HEK293 (cell line): ENCODE measurements around the gene SH3BGR.

Experiments
- CTCF ChIA-PET: fragments of 350-600 bp; formaldehyde crosslinking; extraction: SDS; loops from one replicate; lab custom pipeline; 2021; ENCODE audit warnings: antibody characterized with exemption; lab: Yijun Ruan, JAX
- POLR2A ChIA-PET: fragments of 300-600 bp; formaldehyde crosslinking; extraction: SDS; loops from one replicate; lab custom pipeline; 2020; ENCODE audit warnings: antibody characterized with exemption, inconsistent platforms; lab: Yijun Ruan, JAX
- H3K27ac ChIP-seq: fragments of 200-500 bp; sonication (Bioruptor generic); 2 replicates; pipeline ENCODE4 v1.5.1; 2014; ENCODE audit warnings: low read depth, low read length, control low read depth, inconsistent platforms; ENCODE audit errors: extremely low read depth
- H3K36me3 ChIP-seq, 2 experiments: fragments of 200-500 bp in 1 of 2; sonication (Bioruptor generic) in 1 of 2; 1 replicate in 1 of 2; 2 replicates in 1 of 2; pipeline ENCODE4 v1.5.1; 2014 to 2017; ENCODE audit warnings: inconsistent platforms in 2 of 2, low read length in 2 of 2; ENCODE audit not compliant: control insufficient read depth in 2 of 2, insufficient read depth in 1 of 2
- H3K4me1 ChIP-seq: fragments of 200-500 bp; sonication (Bioruptor generic); 2 replicates; pipeline ENCODE4 v1.5.1; 2014; ENCODE audit warnings: mild to moderate bottlenecking, low read length, inconsistent platforms; ENCODE audit not compliant: control insufficient read depth, insufficient read depth
- H3K4me3 ChIP-seq: 2 replicates; pipeline ENCODE4 v1.5.1; 2011; ENCODE audit warnings: low read depth, mild to moderate bottlenecking, control low read depth, low read length, moderate library complexity
- H3K9me3 ChIP-seq: fragments of 200-500 bp; sonication (Bioruptor generic); 2 replicates; pipeline ENCODE4 v1.5.1; 2014; ENCODE audit warnings: low read depth, low read length, inconsistent platforms; ENCODE audit not compliant: control insufficient read depth, insufficient read depth
- KLF9 ChIP-seq: fragments of 450-650 bp; formaldehyde crosslinking; IDR thresholded peaks from 2 replicates; pipeline ENCODE4 v1.5.1; 2016; ENCODE audit warnings: missing biosample characterization, missing genetic modification characterization, low read depth
- SALL2 ChIP-seq: fragments of 450-650 bp; formaldehyde crosslinking; IDR thresholded peaks from 2 replicates; pipeline ENCODE4 v1.5.0; 2017; ENCODE audit warnings: missing biosample characterization, mild to moderate bottlenecking, missing genetic modification characterization, borderline replicate concordance
- SCRT2 ChIP-seq: fragments of 450-650 bp; formaldehyde crosslinking; IDR thresholded peaks from 2 replicates; pipeline ENCODE4 v1.5.1; 2016; ENCODE audit warnings: missing biosample characterization, missing genetic modification characterization
- YY1 ChIP-seq: fragments of 450-650 bp; formaldehyde crosslinking; IDR thresholded peaks from 2 replicates; pipeline ENCODE4 v1.5.1; 2018; ENCODE audit warnings: missing biosample characterization, missing genetic modification characterization
- ZNF184 ChIP-seq: fragments of 450-650 bp; IDR thresholded peaks from 2 replicates; pipeline ENCODE4 v1.5.1; 2018; ENCODE audit warnings: missing biosample characterization, mild to moderate bottlenecking, missing genetic modification characterization
- ZNF37A ChIP-seq: fragments of 450-650 bp; IDR thresholded peaks from 2 replicates; pipeline ENCODE4 v1.5.1; 2018; ENCODE audit warnings: missing biosample characterization, missing genetic modification characterization
- ZNF514 ChIP-seq: fragments of 450-650 bp; formaldehyde crosslinking; IDR thresholded peaks from 2 replicates; pipeline ENCODE4 v1.5.1; 2016; ENCODE audit warnings: missing biosample characterization, missing genetic modification characterization
- ZNF596 ChIP-seq: fragments of 450-650 bp; IDR thresholded peaks from 2 replicates; pipeline ENCODE4 v1.5.0; 2018; ENCODE audit warnings: missing biosample characterization, mild to moderate bottlenecking, missing genetic modification characterization, moderate library complexity
- ZNF701 ChIP-seq: fragments of 450-650 bp; formaldehyde crosslinking; IDR thresholded peaks from 2 replicates; pipeline ENCODE4 v1.5.1; 2016; ENCODE audit warnings: missing biosample characterization, missing genetic modification characterization
- ZNF707 ChIP-seq: fragments of 450-650 bp; formaldehyde crosslinking; IDR thresholded peaks from 2 replicates; pipeline ENCODE4 v1.5.1; 2016; ENCODE audit warnings: missing biosample characterization, missing genetic modification characterization
- ZNF768 ChIP-seq: fragments of 450-650 bp; formaldehyde crosslinking; IDR thresholded peaks from 2 replicates; pipeline ENCODE4 v1.5.1; 2018; ENCODE audit warnings: missing biosample characterization, mild to moderate bottlenecking, missing genetic modification characterization
- ZNF830 ChIP-seq: fragments of 450-650 bp; IDR thresholded peaks from 2 replicates; pipeline ENCODE4 v1.5.0; 2018; ENCODE audit warnings: missing biosample characterization, missing genetic modification characterization, low read depth, mild to moderate bottlenecking, moderate library complexity
- TF ChIP-seq, protein P1 (sequence below): fragments of 450-650 bp; formaldehyde crosslinking; IDR thresholded peaks from 2 replicates; pipeline ENCODE4 v1.5.1; 2016; ENCODE audit warnings: missing biosample characterization, missing genetic modification characterization
- TF ChIP-seq, protein P2 (sequence below): fragments of 450-650 bp; formaldehyde crosslinking; IDR thresholded peaks from 2 replicates; pipeline ENCODE4 v1.5.1; 2017; ENCODE audit warnings: missing biosample characterization, missing genetic modification characterization
- TF ChIP-seq, protein P3 (sequence below): fragments of 450-650 bp; formaldehyde crosslinking; IDR thresholded peaks from 2 replicates; pipeline ENCODE4 v1.5.1; 2016; ENCODE audit warnings: missing biosample characterization, missing genetic modification characterization
- TF ChIP-seq, protein P4 (sequence below): fragments of 450-650 bp; formaldehyde crosslinking; IDR thresholded peaks from 2 replicates; pipeline ENCODE4 v1.5.1; 2016; ENCODE audit warnings: missing biosample characterization, missing genetic modification characterization

SH3BGR gene

DNA sequence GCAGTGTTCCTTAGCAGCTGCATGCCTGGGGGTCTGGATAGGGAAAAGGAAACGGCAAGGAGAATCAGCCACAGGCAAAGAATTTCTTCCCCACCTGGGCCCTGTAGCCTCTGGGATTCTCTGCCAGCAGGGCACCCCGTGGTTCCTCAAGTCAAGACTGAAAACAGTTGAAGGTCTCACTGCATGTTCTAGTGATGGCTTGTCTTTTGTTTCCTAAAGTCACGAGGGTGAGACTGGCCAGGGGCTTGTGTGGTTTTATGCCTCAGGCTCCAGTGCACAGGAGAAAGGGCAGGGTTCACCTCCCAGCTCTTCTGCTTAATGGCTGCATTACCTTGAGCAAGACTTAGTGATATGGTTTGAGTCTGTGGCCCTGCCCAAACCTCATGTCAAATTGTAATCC lies 107.7 kb downstream of the SH3BGR start (continued):
- TF ChIP-seq ZNF37A (tag by site-specific recombination) (no peak), ZNF707 (tag by site-specific recombination) (no peak), ZNF596 (tag by site-specific recombination) (no peak)
- TF ChIP-seq, protein P1, sequence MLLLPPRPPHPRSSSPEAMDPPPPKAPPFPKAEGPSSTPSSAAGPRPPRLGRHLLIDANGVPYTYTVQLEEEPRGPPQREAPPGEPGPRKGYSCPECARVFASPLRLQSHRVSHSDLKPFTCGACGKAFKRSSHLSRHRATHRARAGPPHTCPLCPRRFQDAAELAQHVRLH (tag by site-specific recombination), result no peak
- TF ChIP-seq, protein P2, sequence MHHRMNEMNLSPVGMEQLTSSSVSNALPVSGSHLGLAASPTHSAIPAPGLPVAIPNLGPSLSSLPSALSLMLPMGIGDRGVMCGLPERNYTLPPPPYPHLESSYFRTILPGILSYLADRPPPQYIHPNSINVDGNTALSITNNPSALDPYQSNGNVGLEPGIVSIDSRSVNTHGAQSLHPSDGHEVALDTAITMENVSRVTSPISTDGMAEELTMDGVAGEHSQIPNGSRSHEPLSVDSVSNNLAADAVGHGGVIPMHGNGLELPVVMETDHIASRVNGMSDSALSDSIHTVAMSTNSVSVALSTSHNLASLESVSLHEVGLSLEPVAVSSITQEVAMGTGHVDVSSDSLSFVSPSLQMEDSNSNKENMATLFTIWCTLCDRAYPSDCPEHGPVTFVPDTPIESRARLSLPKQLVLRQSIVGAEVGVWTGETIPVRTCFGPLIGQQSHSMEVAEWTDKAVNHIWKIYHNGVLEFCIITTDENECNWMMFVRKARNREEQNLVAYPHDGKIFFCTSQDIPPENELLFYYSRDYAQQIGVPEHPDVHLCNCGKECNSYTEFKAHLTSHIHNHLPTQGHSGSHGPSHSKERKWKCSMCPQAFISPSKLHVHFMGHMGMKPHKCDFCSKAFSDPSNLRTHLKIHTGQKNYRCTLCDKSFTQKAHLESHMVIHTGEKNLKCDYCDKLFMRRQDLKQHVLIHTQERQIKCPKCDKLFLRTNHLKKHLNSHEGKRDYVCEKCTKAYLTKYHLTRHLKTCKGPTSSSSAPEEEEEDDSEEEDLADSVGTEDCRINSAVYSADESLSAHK (tag by site-specific recombination), result no peak

DNA sequence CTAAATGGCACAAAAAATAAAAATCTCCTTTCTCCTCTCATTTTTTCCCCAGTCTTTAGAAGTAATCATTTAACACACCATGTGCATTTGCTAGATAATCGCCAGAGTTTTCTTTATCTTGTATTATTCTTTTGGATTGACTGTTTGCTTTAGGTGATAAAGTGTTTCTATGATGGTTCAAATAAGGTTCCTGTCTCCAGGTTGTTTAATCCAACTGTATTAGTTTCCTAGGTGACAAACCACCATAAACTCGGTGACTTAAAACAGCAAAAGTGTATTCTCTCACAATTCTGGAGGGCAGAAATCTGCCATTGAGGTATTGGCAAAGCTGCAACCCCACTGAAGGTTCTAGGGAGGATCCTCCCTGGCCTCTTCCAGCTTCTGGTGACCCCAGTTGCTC lies 109.4 kb downstream of the SH3BGR start:
- Histone ChIP-seq H3K9me3 (no peaks in the 10 kb centered on the region), H3K36me3 (no peaks in the 10 kb centered on the region), H3K4me3 (no peak overlapping the region), H3K27ac (no peak overlapping the region), H3K4me1 (no peaks in the 10 kb centered on the region)
- TF ChIP-seq, protein P3, sequence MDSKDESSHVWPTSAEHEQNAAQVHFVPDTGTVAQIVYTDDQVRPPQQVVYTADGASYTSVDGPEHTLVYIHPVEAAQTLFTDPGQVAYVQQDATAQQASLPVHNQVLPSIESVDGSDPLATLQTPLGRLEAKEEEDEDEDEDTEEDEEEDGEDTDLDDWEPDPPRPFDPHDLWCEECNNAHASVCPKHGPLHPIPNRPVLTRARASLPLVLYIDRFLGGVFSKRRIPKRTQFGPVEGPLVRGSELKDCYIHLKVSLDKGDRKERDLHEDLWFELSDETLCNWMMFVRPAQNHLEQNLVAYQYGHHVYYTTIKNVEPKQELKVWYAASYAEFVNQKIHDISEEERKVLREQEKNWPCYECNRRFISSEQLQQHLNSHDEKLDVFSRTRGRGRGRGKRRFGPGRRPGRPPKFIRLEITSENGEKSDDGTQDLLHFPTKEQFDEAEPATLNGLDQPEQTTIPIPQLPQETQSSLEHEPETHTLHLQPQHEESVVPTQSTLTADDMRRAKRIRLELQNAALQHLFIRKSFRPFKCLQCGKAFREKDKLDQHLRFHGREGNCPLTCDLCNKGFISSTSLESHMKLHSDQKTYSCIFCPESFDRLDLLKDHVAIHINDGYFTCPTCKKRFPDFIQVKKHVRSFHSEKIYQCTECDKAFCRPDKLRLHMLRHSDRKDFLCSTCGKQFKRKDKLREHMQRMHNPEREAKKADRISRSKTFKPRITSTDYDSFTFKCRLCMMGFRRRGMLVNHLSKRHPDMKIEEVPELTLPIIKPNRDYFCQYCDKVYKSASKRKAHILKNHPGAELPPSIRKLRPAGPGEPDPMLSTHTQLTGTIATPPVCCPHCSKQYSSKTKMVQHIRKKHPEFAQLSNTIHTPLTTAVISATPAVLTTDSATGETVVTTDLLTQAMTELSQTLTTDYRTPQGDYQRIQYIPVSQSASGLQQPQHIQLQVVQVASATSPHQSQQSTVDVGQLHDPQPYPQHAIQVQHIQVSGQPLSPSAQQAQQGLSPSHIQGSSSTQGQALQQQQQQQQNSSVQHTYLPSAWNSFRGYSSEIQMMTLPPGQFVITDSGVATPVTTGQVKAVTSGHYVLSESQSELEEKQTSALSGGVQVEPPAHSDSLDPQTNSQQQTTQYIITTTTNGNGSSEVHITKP, result no peak
- TF ChIP-seq SALL2 (tag by site-specific recombination) (no peak), ZNF514 (tag by site-specific recombination) (no peak), ZNF701 (tag by site-specific recombination) (no peak), YY1 (tag by site-specific recombination) (no peak), ZNF184 (tag by site-specific recombination) (no peak), ZNF768 (tag by site-specific recombination) (no peak), KLF9 (tag by site-specific recombination) (no peak), ZNF830 (no peak), SCRT2 (tag by site-specific recombination) (no peak)
- TF ChIP-seq, protein P4, sequence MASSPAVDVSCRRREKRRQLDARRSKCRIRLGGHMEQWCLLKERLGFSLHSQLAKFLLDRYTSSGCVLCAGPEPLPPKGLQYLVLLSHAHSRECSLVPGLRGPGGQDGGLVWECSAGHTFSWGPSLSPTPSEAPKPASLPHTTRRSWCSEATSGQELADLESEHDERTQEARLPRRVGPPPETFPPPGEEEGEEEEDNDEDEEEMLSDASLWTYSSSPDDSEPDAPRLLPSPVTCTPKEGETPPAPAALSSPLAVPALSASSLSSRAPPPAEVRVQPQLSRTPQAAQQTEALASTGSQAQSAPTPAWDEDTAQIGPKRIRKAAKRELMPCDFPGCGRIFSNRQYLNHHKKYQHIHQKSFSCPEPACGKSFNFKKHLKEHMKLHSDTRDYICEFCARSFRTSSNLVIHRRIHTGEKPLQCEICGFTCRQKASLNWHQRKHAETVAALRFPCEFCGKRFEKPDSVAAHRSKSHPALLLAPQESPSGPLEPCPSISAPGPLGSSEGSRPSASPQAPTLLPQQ (tag by site-specific recombination), result no peak
- CTCF ChIA-PET, result no interaction called here
- POLR2A ChIA-PET, result no interaction called here
